GM23338 (cell line): ENCODE results near the gene NTM. TPM values are rescaled to one million over a fixed set of nuclear protein-coding genes. Genes with fewer than 3 reads are reported as not detected.

ENCODE experiments used
- ATAC-seq: fragments of 200-7000 bp; cut with Tn5 transposase; 3 replicates; pipeline ENCODE4 v1.9.1; 2020
- DNase-seq: peaks from one replicate; pipeline ENCODE4 v3.0.0-alpha.2; 2015; ENCODE audit warnings: low spot score
- H2AFZ ChIP-seq: fragments of 200-600 bp; sonication (generic); 2 replicates; pipeline ENCODE4 v1.8.0; 2016; ENCODE audit warnings: antibody characterized with exemption, mild to moderate bottlenecking, moderate library complexity
- H3F3A ChIP-seq: fragments of 200-600 bp; sonication (generic); replicated peaks from 2 replicates; pipeline ENCODE4 v1.8.0; 2017; ENCODE audit warnings: antibody characterized with exemption, mixed run types, low read depth
- H3K27ac ChIP-seq: fragments of 200-600 bp; sonication (generic); 2 replicates; pipeline ENCODE4 v1.6.1; 2016; ENCODE audit warnings: low read depth
- H3K27me3 ChIP-seq: fragments of 200-600 bp; sonication (generic); 2 replicates; pipeline ENCODE4 v1.8.0; 2016; ENCODE audit warnings: mild to moderate bottlenecking, mixed run types, moderate library complexity; ENCODE audit not compliant: insufficient read depth
- H3K36me3 ChIP-seq: fragments of 200-600 bp; sonication (generic); 2 replicates; pipeline ENCODE4 v1.8.0; 2016; ENCODE audit warnings: mild to moderate bottlenecking; ENCODE audit not compliant: insufficient read depth
- H3K4me1 ChIP-seq: fragments of 200-600 bp; sonication (generic); 2 replicates; pipeline ENCODE4 v1.8.0; 2016; ENCODE audit warnings: mild to moderate bottlenecking, moderate library complexity; ENCODE audit not compliant: insufficient read depth
- H3K4me2 ChIP-seq: fragments of 200-600 bp; sonication (generic); 2 replicates; pipeline ENCODE4 v1.7.1; 2017; ENCODE audit warnings: mixed run types
- H3K4me3 ChIP-seq: fragments of 200-600 bp; sonication (generic); 2 replicates; pipeline ENCODE4 v1.6.1; 2016; ENCODE audit warnings: mixed run types
- H3K79me2 ChIP-seq: fragments of 200-600 bp; sonication (generic); replicated peaks from 2 replicates; pipeline ENCODE4 v1.8.0; 2017; ENCODE audit warnings: mild to moderate bottlenecking; ENCODE audit not compliant: insufficient read depth
- H3K9me2 ChIP-seq: fragments of 200-600 bp; sonication (generic); 2 replicates; pipeline ENCODE4 v1.8.0; 2017; ENCODE audit not compliant: insufficient read depth
- H4K20me1 ChIP-seq: fragments of 200-600 bp; sonication (generic); replicated peaks from 2 replicates; pipeline ENCODE4 v1.8.0; 2017; ENCODE audit warnings: mild to moderate bottlenecking; ENCODE audit not compliant: insufficient read depth
- H3K27ac Mint-ChIP-seq: 2 replicates; pipeline ENCODE4 v1.8.0; 2020; ENCODE audit warnings: inconsistent platforms, mild to moderate bottlenecking, moderate library complexity, mixed read lengths
- H3K27me3 Mint-ChIP-seq: 3 replicates; pipeline ENCODE4 v1.8.0; 2022; ENCODE audit warnings: low read depth, mild to moderate bottlenecking, moderate library complexity, mixed read lengths, inconsistent platforms; ENCODE audit not compliant: insufficient read depth, poor library complexity
- H3K36me3 Mint-ChIP-seq: 3 replicates; pipeline ENCODE4 v1.8.0; 2021; ENCODE audit warnings: low read depth, mild to moderate bottlenecking, inconsistent platforms, moderate library complexity, mixed read lengths
- H3K4me1 Mint-ChIP-seq: 3 replicates; pipeline ENCODE4 v1.8.0; 2020; ENCODE audit warnings: mild to moderate bottlenecking, inconsistent platforms, mixed read lengths
- H3K4me3 Mint-ChIP-seq: 3 replicates; pipeline ENCODE4 v1.8.0; 2021; ENCODE audit warnings: moderate library complexity, mild to moderate bottlenecking, inconsistent platforms, mixed read lengths
- H3K9me3 Mint-ChIP-seq: 3 replicates; pipeline ENCODE4 v1.8.0; 2020; ENCODE audit warnings: moderate library complexity, mild to moderate bottlenecking, inconsistent platforms, mixed read lengths
- CREB1 ChIP-seq: fragments of 250-450 bp; sonication (Bioruptor Pico); IDR thresholded peaks from 2 replicates; pipeline ENCODE4 v1.5.0; 2020; ENCODE audit warnings: low read depth, mild to moderate bottlenecking, moderate library complexity
- EZH2 ChIP-seq: fragments of 200-600 bp; sonication (generic); IDR thresholded peaks from one replicate; pipeline ENCODE4 v1.8.0; 2017; ENCODE audit warnings: antibody characterized with exemption, mild to moderate bottlenecking, low read depth; ENCODE audit not compliant: unreplicated experiment
- EZH2phosphoT487 ChIP-seq: fragments of 200-600 bp; sonication (generic); IDR thresholded peaks from one replicate; pipeline ENCODE4 v1.8.1; 2018; ENCODE audit warnings: antibody characterized with exemption; ENCODE audit not compliant: unreplicated experiment
- JUNB ChIP-seq: IDR thresholded peaks from one replicate; pipeline ENCODE4 v1.6.1; 2016; ENCODE audit warnings: antibody characterized with exemption; ENCODE audit not compliant: unreplicated experiment
- NANOG ChIP-seq: IDR thresholded peaks from 2 replicates; pipeline ENCODE4 v1.6.1; 2016; ENCODE audit warnings: antibody characterized with exemption, borderline replicate concordance
- POLR2AphosphoS5 ChIP-seq: IDR thresholded peaks from 2 replicates; pipeline ENCODE4 v1.6.1; 2016; ENCODE audit warnings: antibody characterized with exemption, low read depth
- REST ChIP-seq: IDR thresholded peaks from one replicate; pipeline ENCODE4 v1.6.1; 2018; ENCODE audit warnings: antibody characterized with exemption; ENCODE audit not compliant: unreplicated experiment
- STAT1 ChIP-seq: IDR thresholded peaks from one replicate; pipeline ENCODE4 v1.6.1; 2016; ENCODE audit warnings: antibody characterized with exemption; ENCODE audit not compliant: unreplicated experiment
- ZNF114 ChIP-seq: fragments of 250-450 bp; sonication (Bioruptor Pico); IDR thresholded peaks from 2 replicates; pipeline ENCODE4 v1.5.0; 2020; ENCODE audit warnings: mild to moderate bottlenecking, moderate library complexity
- ZNF331 ChIP-seq: fragments of 250-450 bp; sonication (Bioruptor Pico); IDR thresholded peaks from 2 replicates; pipeline ENCODE4 v1.5.0; 2020; ENCODE audit warnings: low read depth, mild to moderate bottlenecking, moderate library complexity
- ZNF462 ChIP-seq: fragments of 250-450 bp; sonication (Bioruptor Pico); IDR thresholded peaks from 2 replicates; pipeline ENCODE4 v1.5.0; 2020; ENCODE audit warnings: mild to moderate bottlenecking, moderate library complexity
- polyA plus RNA-seq: library from polyadenylated mRNA; unstranded; fragments of >200 nt; fragmentation: Nextera tagmentation; extraction: Ambion mirVana; gene quantifications from 2 replicates; pipeline ENCODE4 v1.2.1, GENCODE V29; 2016
- total RNA-seq: library from RNA; depleted of rRNA; stranded (reverse); fragments of >200 nt; shearing (Covaris generic); gene quantifications from 2 replicates; pipeline ENCODE4 v1.2.3, GENCODE V29; 2014
- TF ChIP-seq, protein P1 (sequence below), 2 experiments: fragments of 200-600 bp in 1 of 2; sonication (generic) in 1 of 2; conservative IDR thresholded peaks; 2 replicates each; pipeline versions ENCODE4 v1.5.1 to v1.6.1; 2016 to 2017; ENCODE audit warnings: antibody characterized with exemption in 2 of 2, low read depth in 2 of 2, mild to moderate bottlenecking in 2 of 2, moderate library complexity in 1 of 2
- TF ChIP-seq, protein P2 (sequence below): IDR thresholded peaks from 2 replicates; pipeline ENCODE4 v1.6.1; 2016; ENCODE audit warnings: antibody characterized with exemption

NTM gene
- total and polyA plus RNA-seq, 2 experiments from 2014 or later: 10.6 to 14.6 TPM

DNA sequence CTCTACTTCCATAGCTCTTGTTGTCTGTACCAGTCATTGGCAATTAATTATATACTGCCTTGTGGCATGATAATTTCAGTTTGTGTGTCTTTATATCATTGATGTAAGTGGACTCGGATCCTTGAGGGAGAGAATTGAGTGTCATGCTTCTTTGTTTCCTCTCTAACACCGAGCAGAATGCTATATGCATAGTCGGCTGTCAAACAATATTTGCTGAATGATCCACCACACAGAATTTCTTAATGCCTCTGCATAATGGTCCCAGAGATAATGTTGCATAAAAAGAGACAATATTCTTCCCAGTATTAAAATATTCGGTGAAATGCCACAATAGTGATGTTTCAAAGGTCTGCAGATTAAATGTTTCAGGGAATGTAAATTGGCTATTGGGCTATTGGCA is 664.8 kb downstream of the NTM start:
- no peaks in the 10 kb centered on the region for H3K27me3 ChIP-seq
- no peaks in the 10 kb centered on the region for H4K20me1 ChIP-seq
- H3K36me3 ChIP-seq: no peaks in the 10 kb centered on the region
- peaks cover 18% of the 10 kb centered on the region for H3K9me2 ChIP-seq
- no peak for TF ChIP-seq ZNF114 (CRISPR knock-in tag)
- TF ChIP-seq REST: no peak
- no peak for TF ChIP-seq EZH2
- TF ChIP-seq NANOG: no peak
- no peak for TF ChIP-seq ZNF331
- TF ChIP-seq, protein P1, sequence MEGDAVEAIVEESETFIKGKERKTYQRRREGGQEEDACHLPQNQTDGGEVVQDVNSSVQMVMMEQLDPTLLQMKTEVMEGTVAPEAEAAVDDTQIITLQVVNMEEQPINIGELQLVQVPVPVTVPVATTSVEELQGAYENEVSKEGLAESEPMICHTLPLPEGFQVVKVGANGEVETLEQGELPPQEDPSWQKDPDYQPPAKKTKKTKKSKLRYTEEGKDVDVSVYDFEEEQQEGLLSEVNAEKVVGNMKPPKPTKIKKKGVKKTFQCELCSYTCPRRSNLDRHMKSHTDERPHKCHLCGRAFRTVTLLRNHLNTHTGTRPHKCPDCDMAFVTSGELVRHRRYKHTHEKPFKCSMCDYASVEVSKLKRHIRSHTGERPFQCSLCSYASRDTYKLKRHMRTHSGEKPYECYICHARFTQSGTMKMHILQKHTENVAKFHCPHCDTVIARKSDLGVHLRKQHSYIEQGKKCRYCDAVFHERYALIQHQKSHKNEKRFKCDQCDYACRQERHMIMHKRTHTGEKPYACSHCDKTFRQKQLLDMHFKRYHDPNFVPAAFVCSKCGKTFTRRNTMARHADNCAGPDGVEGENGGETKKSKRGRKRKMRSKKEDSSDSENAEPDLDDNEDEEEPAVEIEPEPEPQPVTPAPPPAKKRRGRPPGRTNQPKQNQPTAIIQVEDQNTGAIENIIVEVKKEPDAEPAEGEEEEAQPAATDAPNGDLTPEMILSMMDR (conservative IDR thresholded peaks at IDR 0.05; ENCODE audit: low read depth in 2 of 2): no peak
- TF ChIP-seq, protein P2, sequence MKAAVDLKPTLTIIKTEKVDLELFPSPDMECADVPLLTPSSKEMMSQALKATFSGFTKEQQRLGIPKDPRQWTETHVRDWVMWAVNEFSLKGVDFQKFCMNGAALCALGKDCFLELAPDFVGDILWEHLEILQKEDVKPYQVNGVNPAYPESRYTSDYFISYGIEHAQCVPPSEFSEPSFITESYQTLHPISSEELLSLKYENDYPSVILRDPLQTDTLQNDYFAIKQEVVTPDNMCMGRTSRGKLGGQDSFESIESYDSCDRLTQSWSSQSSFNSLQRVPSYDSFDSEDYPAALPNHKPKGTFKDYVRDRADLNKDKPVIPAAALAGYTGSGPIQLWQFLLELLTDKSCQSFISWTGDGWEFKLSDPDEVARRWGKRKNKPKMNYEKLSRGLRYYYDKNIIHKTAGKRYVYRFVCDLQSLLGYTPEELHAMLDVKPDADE: no peak
- TF ChIP-seq POLR2AphosphoS5: no peak
- TF ChIP-seq ZNF462 (CRISPR knock-in tag): no peak
- no peak for TF ChIP-seq CREB1 (CRISPR knock-in tag)
- TF ChIP-seq JUNB: no peak
- no peak for TF ChIP-seq STAT1
- TF ChIP-seq EZH2phosphoT487: no peak
- H3K4me1 Mint-ChIP-seq: peaks cover 36% of the 10 kb centered on the region
- H3K9me3 Mint-ChIP-seq: no peaks in the 10 kb centered on the region; the same call in 2 of the 3 replicates
- H3F3A ChIP-seq: no peaks in the 10 kb centered on the region
- no peak for ATAC-seq
- no peak overlapping the region for H2AFZ ChIP-seq
- no peak overlapping the region for H3K27ac ChIP-seq
- H3K27me3 Mint-ChIP-seq: peaks cover 5% of the 10 kb centered on the region
- no peak overlapping the region for H3K4me3 ChIP-seq
- H3K4me2 ChIP-seq: no peak overlapping the region
- H3K36me3 Mint-ChIP-seq: no peaks in the 10 kb centered on the region
- no peak for DNase-seq
- H3K4me3 Mint-ChIP-seq: no peak overlapping the region
- no peak overlapping the region for H3K27ac Mint-ChIP-seq
- H3K79me2 ChIP-seq: no peaks in the 10 kb centered on the region
- H3K4me1 ChIP-seq: peaks cover 19% of the 10 kb centered on the region
